Fibroblast of mammary gland (primary cell): ENCODE data around the gene MAN1B1.

Experiments used
- DNase-seq: peaks from one replicate; pipeline ENCODE4 v3.0.0-alpha.2; 2010; ENCODE audit warnings: low read depth
- H3K4me3 ChIP-seq: 2 replicates; pipeline ENCODE4 v1.5.1; 2011; ENCODE audit warnings: low read depth, mild to moderate bottlenecking, low read length, moderate library complexity; ENCODE audit not compliant: control insufficient read depth
- CTCF ChIP-seq: conservative IDR thresholded peaks from 2 replicates; pipeline ENCODE4 v1.5.1; 2011; ENCODE audit warnings: low read depth, low read length, inconsistent platforms; ENCODE audit not compliant: control insufficient read depth, insufficient read depth

Gene MAN1B1

GRCh38 chr9:137109250-137110146, 22.7 kb downstream of the MAN1B1 start:
- no peak for TF ChIP-seq CTCF
- no peak for DNase-seq
- H3K4me3 ChIP-seq, result no peak overlapping the region

DNA sequence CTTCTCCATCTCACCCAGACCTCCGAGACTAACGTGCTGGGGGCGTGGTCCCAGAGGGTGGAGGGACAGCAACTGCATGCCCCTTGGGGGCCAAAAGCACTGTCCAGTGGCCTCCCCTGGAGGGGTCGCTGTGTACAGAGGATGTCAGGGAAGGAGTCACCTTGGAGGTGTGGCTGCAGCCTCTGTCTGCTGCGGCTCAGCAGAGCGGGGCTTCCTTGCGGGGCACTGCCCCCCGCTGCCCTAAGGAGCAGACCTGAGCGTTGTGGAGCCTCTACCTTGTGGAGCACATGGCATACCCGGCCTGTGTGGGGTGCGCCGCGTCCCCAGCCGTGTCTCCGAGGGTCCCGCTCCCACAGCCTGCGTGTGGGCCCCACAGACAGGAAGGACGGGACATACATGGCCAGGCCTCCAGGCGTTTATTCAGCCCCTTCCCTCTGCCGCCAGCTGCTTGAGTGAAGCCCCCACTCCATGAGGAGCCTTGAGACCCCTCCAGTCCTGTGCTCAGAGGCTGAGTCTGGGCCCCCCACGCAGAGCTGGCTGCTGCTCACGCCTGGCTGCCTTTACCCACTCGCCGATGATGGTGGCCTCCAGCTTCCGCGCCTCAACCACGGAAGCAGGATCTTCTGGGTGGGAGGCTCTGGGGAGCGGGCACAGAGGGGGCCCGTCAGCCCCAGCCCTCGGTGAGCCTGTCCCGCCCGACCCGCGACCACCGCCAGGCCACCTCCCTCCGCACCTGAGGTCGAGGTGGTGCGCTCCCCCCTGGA, 23.5 kb downstream of the MAN1B1 start:
- no peak for TF ChIP-seq CTCF
- no peak overlapping the region for H3K4me3 ChIP-seq
- no peak for DNase-seq

DNA sequence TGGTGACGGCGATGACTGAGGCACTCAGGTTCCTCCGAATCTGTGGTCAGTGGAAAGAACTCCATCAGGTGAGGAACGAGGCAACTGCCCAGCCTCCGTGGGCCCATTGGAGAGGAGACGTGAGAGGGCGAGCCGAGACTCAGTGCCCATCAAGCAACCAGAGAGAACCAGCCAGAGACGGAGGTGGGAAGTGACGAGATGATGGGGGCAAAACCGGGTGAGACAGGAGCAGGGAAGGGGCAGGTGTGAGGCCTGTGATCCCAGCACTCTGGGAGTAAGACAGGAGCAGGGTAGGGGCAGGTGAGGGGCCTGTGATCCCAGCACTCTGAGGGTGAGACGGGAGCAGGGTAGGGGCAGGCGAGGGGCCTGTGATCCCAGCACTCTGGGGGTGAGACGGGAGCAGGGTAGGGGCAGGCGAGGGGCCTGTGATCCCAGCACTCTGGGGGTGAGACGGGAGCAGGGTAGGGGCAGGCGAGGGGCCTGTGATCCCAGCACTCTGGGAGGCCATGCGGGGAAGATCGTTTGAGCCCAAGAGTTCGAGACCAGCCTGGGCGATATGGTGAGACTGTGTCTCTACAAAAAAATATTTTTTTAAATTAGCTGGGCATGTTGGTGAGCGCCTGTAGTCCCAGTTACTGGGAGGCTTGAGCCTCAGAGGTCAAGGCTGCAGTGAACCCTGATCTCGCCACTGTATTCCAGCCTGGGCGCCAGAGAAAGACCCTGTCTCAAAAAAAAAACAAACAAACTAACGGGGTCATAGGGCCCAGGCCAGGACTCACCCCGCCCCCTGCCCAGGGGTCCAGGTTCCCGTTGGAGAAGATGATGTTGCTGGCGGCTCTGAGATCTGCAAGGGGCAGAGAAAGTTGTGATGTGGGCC, 24.4 kb downstream of the MAN1B1 start:
- no peak for DNase-seq
- H3K4me3 ChIP-seq, result no peak overlapping the region
- no peak for TF ChIP-seq CTCF

DNA sequence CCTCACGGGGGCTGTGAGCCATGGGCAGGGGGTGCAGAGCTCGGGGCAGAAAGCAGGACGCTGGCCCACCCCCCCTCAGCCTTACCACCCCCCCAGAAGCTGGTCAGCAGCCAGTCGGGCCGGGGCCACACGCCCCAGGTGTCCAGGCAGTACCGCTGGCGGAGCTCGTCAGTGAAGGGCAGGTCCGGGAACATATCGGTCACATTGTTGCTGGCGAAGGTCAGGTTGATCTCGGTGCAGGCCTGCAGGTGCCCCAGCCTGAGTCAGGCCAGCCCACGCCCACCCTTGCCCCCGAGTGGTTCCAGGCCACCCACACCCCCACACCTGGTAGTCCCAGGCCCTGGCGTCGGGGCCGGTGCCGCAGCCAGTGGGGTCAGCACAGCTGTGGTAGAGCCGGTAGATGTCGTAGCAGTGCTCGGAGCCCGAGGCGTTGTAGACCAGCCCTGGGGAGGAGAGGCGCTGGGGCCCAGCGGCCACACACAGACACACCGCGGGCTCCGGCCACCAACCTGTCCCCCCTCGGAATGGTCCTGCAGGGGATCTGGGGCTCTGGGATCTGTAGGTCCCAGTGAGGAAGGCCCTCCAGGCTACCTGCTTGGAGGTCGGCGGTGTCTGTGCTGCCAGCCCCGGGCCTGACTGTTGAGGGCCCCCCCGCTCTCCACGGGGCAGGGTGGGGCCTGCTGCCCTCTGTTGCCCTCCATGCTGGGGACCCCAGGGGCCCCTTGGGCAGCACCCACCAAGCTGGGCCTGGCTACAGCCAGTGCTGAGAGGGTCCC, 25.2 kb downstream of the MAN1B1 start:
- TF ChIP-seq CTCF, result no peak
- no peak for DNase-seq
- no peak overlapping the region for H3K4me3 ChIP-seq

- TF ChIP-seq CTCF, result no peak
- DNase-seq, result no peak
- no peak overlapping the region for H3K4me3 ChIP-seq
Observed at GRCh38 chr9:137112564-137113384, 26.0 kb downstream of the MAN1B1 start.
